HEK293 (cell line): Measurements from ENCODE around the gene NUF2.

Source experiments
- BCL11A ChIP-seq: fragments of 450-650 bp; formaldehyde crosslinking; IDR thresholded peaks from 2 replicates; pipeline ENCODE4 v1.5.1; 2016; ENCODE audit warnings: low read depth, missing biosample characterization, missing genetic modification characterization
- BCL6B ChIP-seq: fragments of 450-650 bp; formaldehyde crosslinking; IDR thresholded peaks from 2 replicates; pipeline ENCODE4 v1.5.1; 2017; ENCODE audit warnings: missing biosample characterization, missing genetic modification characterization
- GLI2 ChIP-seq: fragments of 450-650 bp; formaldehyde crosslinking; IDR thresholded peaks from 2 replicates; pipeline ENCODE4; 2017; ENCODE audit warnings: missing biosample characterization, missing genetic modification characterization, low read depth, borderline replicate concordance
- GLIS1 ChIP-seq: fragments of 450-650 bp; formaldehyde crosslinking; IDR thresholded peaks from 2 replicates; pipeline ENCODE4 v1.5.1; 2016; ENCODE audit warnings: missing biosample characterization, missing genetic modification characterization
- KLF1 ChIP-seq: fragments of 450-650 bp; formaldehyde crosslinking; IDR thresholded peaks from 2 replicates; pipeline ENCODE4 v1.5.1; 2016; ENCODE audit warnings: missing biosample characterization, missing genetic modification characterization
- KLF10 ChIP-seq: fragments of 450-650 bp; IDR thresholded peaks from 2 replicates; pipeline ENCODE4 v1.5.1; 2018; ENCODE audit warnings: missing biosample characterization, mild to moderate bottlenecking, missing genetic modification characterization
- OVOL3 ChIP-seq: fragments of 450-650 bp; formaldehyde crosslinking; IDR thresholded peaks from 2 replicates; pipeline ENCODE4 v1.5.1; 2016; ENCODE audit warnings: missing biosample characterization, missing genetic modification characterization
- PRDM1 ChIP-seq: fragments of 450-650 bp; formaldehyde crosslinking; IDR thresholded peaks from 2 replicates; pipeline ENCODE4; 2016; ENCODE audit warnings: missing biosample characterization, missing genetic modification characterization
- SCRT2 ChIP-seq: fragments of 450-650 bp; formaldehyde crosslinking; IDR thresholded peaks from 2 replicates; pipeline ENCODE4 v1.5.1; 2016; ENCODE audit warnings: missing biosample characterization, missing genetic modification characterization
- SETDB1 ChIP-seq: IDR thresholded peaks from one replicate; pipeline ENCODE4 v1.6.1; 2017; ENCODE audit warnings: mild to moderate bottlenecking, low read length, moderate library complexity, mixed read lengths; ENCODE audit not compliant: insufficient read length
- TRIM28 ChIP-seq: IDR thresholded peaks from 2 replicates; pipeline ENCODE4 v1.6.1; 2011; ENCODE audit warnings: low read length, control low read depth, borderline replicate concordance
- ZEB2 ChIP-seq: fragments of 450-650 bp; formaldehyde crosslinking; IDR thresholded peaks from 2 replicates; pipeline ENCODE4 v1.5.1; 2016; ENCODE audit warnings: missing biosample characterization, missing genetic modification characterization
- ZNF132 ChIP-seq: fragments of 450-650 bp; formaldehyde crosslinking; IDR thresholded peaks from 2 replicates; pipeline ENCODE4 v1.5.1; 2017; ENCODE audit warnings: missing biosample characterization, missing genetic modification characterization, borderline replicate concordance
- ZNF146 ChIP-seq: fragments of 450-650 bp; formaldehyde crosslinking; IDR thresholded peaks from 2 replicates; pipeline ENCODE4 v1.5.1; 2016; ENCODE audit warnings: missing biosample characterization, missing genetic modification characterization
- ZNF2 ChIP-seq: fragments of 450-650 bp; formaldehyde crosslinking; IDR thresholded peaks from 2 replicates; pipeline ENCODE4 v1.5.1; 2016; ENCODE audit warnings: missing biosample characterization, missing genetic modification characterization
- ZNF23 ChIP-seq: fragments of 450-650 bp; formaldehyde crosslinking; IDR thresholded peaks from 2 replicates; pipeline ENCODE4 v1.5.1; 2016; ENCODE audit warnings: missing biosample characterization, missing genetic modification characterization, borderline replicate concordance
- ZNF266 ChIP-seq: fragments of 450-650 bp; formaldehyde crosslinking; IDR thresholded peaks from 2 replicates; pipeline ENCODE4 v1.5.1; 2016; ENCODE audit warnings: missing biosample characterization, missing genetic modification characterization, low read depth
- ZNF302 ChIP-seq: fragments of 450-650 bp; formaldehyde crosslinking; IDR thresholded peaks from 2 replicates; pipeline ENCODE4 v1.5.1; 2016; ENCODE audit warnings: missing biosample characterization, missing genetic modification characterization, low read depth
- ZNF362 ChIP-seq: fragments of 450-650 bp; formaldehyde crosslinking; IDR thresholded peaks from 2 replicates; pipeline ENCODE4 v1.5.1; 2016; ENCODE audit warnings: missing biosample characterization, missing genetic modification characterization
- ZNF416 ChIP-seq: fragments of 450-650 bp; formaldehyde crosslinking; IDR thresholded peaks from 2 replicates; pipeline ENCODE4 v1.5.1; 2016; ENCODE audit warnings: missing biosample characterization, missing genetic modification characterization
- ZNF473 ChIP-seq: fragments of 450-650 bp; formaldehyde crosslinking; IDR thresholded peaks from 2 replicates; pipeline ENCODE4 v1.5.1; 2017; ENCODE audit warnings: missing biosample characterization, missing genetic modification characterization
- ZNF518A ChIP-seq: fragments of 450-650 bp; formaldehyde crosslinking; conservative IDR thresholded peaks from 2 replicates; pipeline ENCODE4 v1.5.1; 2016; ENCODE audit warnings: low read depth, missing biosample characterization, missing genetic modification characterization
- ZNF549 ChIP-seq: fragments of 450-650 bp; IDR thresholded peaks from 2 replicates; pipeline ENCODE4 v1.5.1; 2018; ENCODE audit warnings: missing biosample characterization, missing genetic modification characterization, mild to moderate bottlenecking, inconsistent platforms, moderate library complexity
- ZNF596 ChIP-seq: fragments of 450-650 bp; IDR thresholded peaks from 2 replicates; pipeline ENCODE4 v1.5.0; 2018; ENCODE audit warnings: missing biosample characterization, mild to moderate bottlenecking, missing genetic modification characterization, moderate library complexity
- ZNF621 ChIP-seq: fragments of 450-650 bp; formaldehyde crosslinking; IDR thresholded peaks from 2 replicates; pipeline ENCODE4 v1.5.1; 2017; ENCODE audit warnings: missing biosample characterization, missing genetic modification characterization
- ZNF645 ChIP-seq: fragments of 450-650 bp; formaldehyde crosslinking; IDR thresholded peaks from 2 replicates; pipeline ENCODE4; 2016; ENCODE audit warnings: missing biosample characterization, missing genetic modification characterization
- ZNF76 ChIP-seq: fragments of 450-650 bp; formaldehyde crosslinking; IDR thresholded peaks from 2 replicates; pipeline ENCODE4; 2016; ENCODE audit warnings: low read depth, missing biosample characterization, missing genetic modification characterization, borderline replicate concordance
- ZNF777 ChIP-seq: fragments of 450-650 bp; formaldehyde crosslinking; IDR thresholded peaks from 2 replicates; pipeline ENCODE4 v1.5.1; 2017; ENCODE audit warnings: missing biosample characterization, missing genetic modification characterization, borderline replicate concordance

NUF2 gene

GRCh38 chr1:163321311-163322305, at the start of gene NUF2 (continued):
- TF ChIP-seq ZNF645 (tag by site-specific recombination), result 0 out of 2 replicates have a peak, but pooled peaks have one; percentile 73
- peak; percentile 37; the same call in 1 of the 2 replicates for TF ChIP-seq ZNF596 (tag by site-specific recombination)
- TF ChIP-seq GLI2 (tag by site-specific recombination), result no peak; the same call in 1 of the 2 replicates
- TF ChIP-seq ZNF621 (tag by site-specific recombination), result no peak
- peak; percentile 90 for TF ChIP-seq ZNF146 (tag by site-specific recombination)
- TF ChIP-seq PRDM1, result peak; percentile 23; the same call in 1 of the 2 replicates
- peak; percentile 90 for TF ChIP-seq ZNF302 (tag by site-specific recombination)
- TF ChIP-seq ZNF76 (tag by site-specific recombination), result peak; percentile 92
- no peak for TF ChIP-seq ZNF132 (tag by site-specific recombination)
- TF ChIP-seq KLF10 (tag by site-specific recombination), result peak; percentile 93
- TF ChIP-seq SCRT2 (tag by site-specific recombination), result peak; percentile 93
- TF ChIP-seq ZNF23 (tag by site-specific recombination), result 0 out of 2 replicates have a peak, but pooled peaks have one; percentile 58
- peak; percentile 84 for TF ChIP-seq ZNF549
- TF ChIP-seq ZNF266, result 0 out of 2 replicates have a peak, but pooled peaks have one; percentile 18
- peak; percentile 77 for TF ChIP-seq KLF1 (tag by site-specific recombination)
- TF ChIP-seq OVOL3 (tag by site-specific recombination), result peak; percentile 96
- TF ChIP-seq ZEB2 (tag by site-specific recombination), result peak; percentile 99
- peak; percentile 99 for TF ChIP-seq ZNF777 (tag by site-specific recombination)
- peak; percentile 79 for TF ChIP-seq GLIS1 (tag by site-specific recombination)
- TF ChIP-seq ZNF473, result no peak
- TF ChIP-seq ZNF416 (tag by site-specific recombination), result peak; percentile 77
- peak; percentile 90 for TF ChIP-seq ZNF362
- no peak for TF ChIP-seq BCL6B (tag by site-specific recombination)
- peak; percentile 99 for TF ChIP-seq ZNF2 (tag by site-specific recombination)
- peak; percentile 79 for TF ChIP-seq SETDB1
- TF ChIP-seq BCL11A, result no peak
- peak; percentile 97 for TF ChIP-seq TRIM28
- peak; percentile 97 for TF ChIP-seq ZNF518A (tag by site-specific recombination)
